ENCODE data around the gene RAB17. TPM values are rescaled to one million over a fixed set of nuclear protein-coding genes. Genes with fewer than 3 reads are reported as not detected.

RAB17 gene
- total and polyA plus RNA-seq, 3 experiments from 2014 or later: not detected

DNA sequence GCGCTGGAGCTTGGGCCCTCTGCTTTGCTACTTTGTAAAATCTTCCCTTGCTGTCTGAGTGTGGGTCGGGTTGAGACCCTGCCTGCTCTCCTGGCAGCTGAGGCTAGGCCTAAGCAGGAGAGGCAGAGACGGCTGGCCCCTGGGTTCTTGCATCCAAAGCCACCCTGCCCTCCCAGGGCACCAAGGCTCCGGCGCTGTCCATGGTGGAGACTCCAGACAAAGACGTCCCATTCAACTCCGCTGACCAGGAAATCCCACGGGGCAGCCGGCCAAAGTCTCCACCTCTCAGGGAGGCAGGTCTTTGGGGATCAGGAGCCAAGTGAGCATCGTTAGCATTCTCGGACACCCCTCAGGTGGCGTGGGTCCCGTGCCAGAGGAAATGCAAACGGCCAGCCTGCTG, 26.7 kb downstream of the RAB17 start:
- CTCF ChIA-PET: no interaction called here

DNA sequence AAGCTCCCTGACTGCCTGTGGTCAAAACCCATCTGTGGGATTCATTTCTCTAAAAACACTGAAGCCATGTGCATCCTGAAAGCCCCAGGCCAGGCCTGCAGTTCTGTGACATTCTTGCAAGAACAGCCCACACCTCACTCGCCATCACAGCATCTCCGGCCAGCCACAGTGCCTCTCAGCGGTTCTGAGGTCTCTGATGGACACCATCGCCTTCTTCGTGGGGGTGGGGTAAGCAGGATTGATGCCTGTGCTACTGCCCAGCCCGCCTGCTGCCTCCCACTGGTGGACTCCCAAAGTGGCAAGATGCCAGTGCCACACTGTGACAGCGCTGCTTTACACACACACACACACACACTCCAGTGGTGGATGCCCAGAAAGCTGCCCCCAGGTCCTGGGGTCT, 29.3 kb downstream of the RAB17 start:
- Histone ChIP-seq H3K27me3 (ENCODE audit: insufficient read depth, low read length, poor library complexity, severe bottlenecking) (no peaks in the 10 kb centered on the region), H3K27ac (ENCODE audit: low read depth, low read length) (no peak overlapping the region), H3K4me1 (ENCODE audit: insufficient read depth, low read length) (no peaks in the 10 kb centered on the region), H3K36me3 (ENCODE audit: insufficient read depth, low read length) (no peaks in the 10 kb centered on the region), H3K9me3 (ENCODE audit: low read length) (no peaks in the 10 kb centered on the region), H3K4me3 (ENCODE audit: low read length) (no peak overlapping the region)
- Mint-ChIP-seq H3K4me3 (no peak overlapping the region), H3K9me3 (peaks cover 0 to 8% (median 2%) of the 10 kb centered on the region in 5 donors), H3K36me3 (peaks cover 0 to under 1% (median 0%) of the 10 kb centered on the region in 3 donors), H3K4me1 (peaks cover 6 to 10% (median 8%) of the 10 kb centered on the region in 3 donors), H3K27me3 (peaks cover 10 to 38% of the 10 kb centered on the region in 2 donors), H3K27ac (no peak overlapping the region)
- CTCF ChIA-PET: interaction anchor here (1.3 to 2.1 kb wide), 2 partner anchors 11 kb away, joined by 3 to 10 read pairs; no protein-coding TSS in a partner anchor
- no peak for DNase-seq
- POLR2A ChIA-PET: no interaction called here

More for the DNA sequence above, 26.7 kb downstream of the RAB17 start:
- no peak overlapping the region for H3K27ac ChIP-seq (ENCODE audit: low read depth, low read length)
- no peaks in the 10 kb centered on the region for H3K27me3 ChIP-seq (ENCODE audit: insufficient read depth, low read length, poor library complexity, severe bottlenecking)
- peaks cover 7 to 29% of the 10 kb centered on the region in 2 donors for H3K27me3 Mint-ChIP-seq
- no peak overlapping the region for H3K4me3 ChIP-seq (ENCODE audit: low read length)
- H3K4me1 ChIP-seq (ENCODE audit: insufficient read depth, low read length): no peaks in the 10 kb centered on the region
- POLR2A ChIA-PET: no interaction called here
- no peaks in the 10 kb centered on the region for H3K9me3 ChIP-seq (ENCODE audit: low read length)
- H3K27ac Mint-ChIP-seq: no peak overlapping the region
- H3K9me3 Mint-ChIP-seq: peaks cover 0 to 2% (median 0%) of the 10 kb centered on the region in 5 donors
- no peaks in the 10 kb centered on the region for H3K36me3 ChIP-seq (ENCODE audit: insufficient read depth, low read length)
- no peak overlapping the region for H3K4me3 Mint-ChIP-seq
- H3K36me3 Mint-ChIP-seq: no peaks in the 10 kb centered on the region
- no peaks in the 10 kb centered on the region for H3K4me1 Mint-ChIP-seq
- DNase-seq: no peak

DNA sequence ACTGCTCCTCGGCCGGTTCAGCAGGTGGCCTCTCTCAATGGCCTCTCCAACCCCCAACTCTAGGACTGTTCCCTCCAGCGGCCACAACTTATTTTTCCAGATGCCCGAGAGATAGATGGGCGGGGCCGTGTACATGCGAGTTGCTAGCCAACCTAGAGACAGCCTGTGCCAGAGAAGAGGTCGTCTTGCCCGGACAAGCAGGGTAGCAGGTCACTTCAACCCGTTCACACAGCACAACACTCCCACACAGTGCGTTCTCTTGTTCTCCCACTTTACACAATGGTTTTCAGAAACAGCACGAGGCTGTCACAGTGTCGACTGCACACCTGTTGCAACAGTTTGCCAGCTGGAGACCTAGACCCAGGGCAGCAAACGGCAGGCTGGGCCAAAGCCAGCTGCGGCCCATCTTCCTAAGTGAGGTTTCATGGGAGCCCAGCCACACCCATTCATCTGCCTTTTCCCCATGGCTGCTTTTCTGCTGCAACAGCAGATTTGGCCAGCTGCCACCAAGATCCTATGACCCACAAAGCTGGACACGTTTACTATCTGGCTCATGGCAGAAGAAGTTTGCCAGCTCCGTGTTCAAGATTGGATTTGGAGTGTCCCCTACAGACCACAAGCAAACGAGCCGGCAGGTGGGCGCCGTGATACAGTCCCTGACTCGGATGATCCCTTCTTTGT, 31.4 kb downstream of the RAB17 start:
- Histone ChIP-seq H3K4me1 (ENCODE audit: insufficient read depth, low read length) (no peaks in the 10 kb centered on the region), H3K36me3 (ENCODE audit: insufficient read depth, low read length) (no peaks in the 10 kb centered on the region), H3K4me3 (ENCODE audit: low read length) (no peak overlapping the region), H3K27ac (ENCODE audit: low read depth, low read length) (no peak overlapping the region), H3K9me3 (ENCODE audit: low read length) (peaks cover 4% of the 10 kb centered on the region), H3K27me3 (ENCODE audit: insufficient read depth, low read length, poor library complexity, severe bottlenecking) (no peaks in the 10 kb centered on the region)
- Mint-ChIP-seq H3K4me3 (no peak overlapping the region), H3K36me3 (peaks cover 0 to 4% (median 0%) of the 10 kb centered on the region in 3 donors), H3K27ac (no peak overlapping the region), H3K4me1 (peaks cover 6 to 10% (median 8%) of the 10 kb centered on the region in 3 donors), H3K27me3 (peaks cover 10 to 45% of the 10 kb centered on the region in 2 donors), H3K9me3 (peaks cover 4 to 19% (median 10%) of the 10 kb centered on the region in 5 donors)
- POLR2A ChIA-PET: no interaction called here
- CTCF ChIA-PET: interaction anchor here (2.7 kb wide), 1 partner anchor 13 kb away, joined by 6 read pairs; no protein-coding TSS in a partner anchor
- DNase-seq: peak in 1 of 5 donors; percentile 17

DNA sequence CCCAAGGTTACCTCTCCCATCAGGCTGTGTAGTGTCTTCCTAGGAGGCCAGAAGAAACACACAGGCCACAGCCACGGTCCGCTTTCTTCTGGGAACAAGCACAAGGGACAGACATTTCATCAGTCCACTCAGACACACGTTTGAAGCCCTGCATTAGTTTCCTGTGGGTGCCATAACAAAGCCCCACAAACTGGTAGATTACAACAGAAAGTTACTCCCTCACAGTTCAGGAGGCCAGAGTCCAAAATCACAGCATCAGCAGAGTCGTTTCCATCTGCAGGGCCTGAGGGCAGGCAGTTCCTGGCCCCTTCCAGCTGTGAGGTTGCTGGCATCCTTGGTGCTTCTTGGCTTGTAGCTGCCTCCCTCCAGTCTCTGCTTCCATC, 32.9 kb downstream of the RAB17 start:
- Histone ChIP-seq H3K27ac (ENCODE audit: low read depth, low read length) (no peak overlapping the region), H3K4me1 (ENCODE audit: insufficient read depth, low read length) (no peaks in the 10 kb centered on the region), H3K27me3 (ENCODE audit: insufficient read depth, low read length, poor library complexity, severe bottlenecking) (no peaks in the 10 kb centered on the region), H3K4me3 (ENCODE audit: low read length) (no peak overlapping the region), H3K36me3 (ENCODE audit: insufficient read depth, low read length) (no peaks in the 10 kb centered on the region), H3K9me3 (ENCODE audit: low read length) (peaks cover 4% of the 10 kb centered on the region)
- CTCF ChIA-PET: interaction anchor here (2.7 kb wide), 1 partner anchor 15 kb away, joined by 6 read pairs; no protein-coding TSS in a partner anchor
- Mint-ChIP-seq H3K4me3 (no peak overlapping the region), H3K36me3 (peaks cover 0 to 4% (median 0%) of the 10 kb centered on the region in 3 donors), H3K9me3 (peaks cover 4 to 24% (median 11%) of the 10 kb centered on the region in 5 donors), H3K27ac (no peak overlapping the region), H3K4me1 (peaks cover 6 to 10% (median 8%) of the 10 kb centered on the region in 3 donors), H3K27me3 (peaks cover 13 to 47% of the 10 kb centered on the region in 2 donors)
- DNase-seq: no peak
- POLR2A ChIA-PET: no interaction called here

DNA sequence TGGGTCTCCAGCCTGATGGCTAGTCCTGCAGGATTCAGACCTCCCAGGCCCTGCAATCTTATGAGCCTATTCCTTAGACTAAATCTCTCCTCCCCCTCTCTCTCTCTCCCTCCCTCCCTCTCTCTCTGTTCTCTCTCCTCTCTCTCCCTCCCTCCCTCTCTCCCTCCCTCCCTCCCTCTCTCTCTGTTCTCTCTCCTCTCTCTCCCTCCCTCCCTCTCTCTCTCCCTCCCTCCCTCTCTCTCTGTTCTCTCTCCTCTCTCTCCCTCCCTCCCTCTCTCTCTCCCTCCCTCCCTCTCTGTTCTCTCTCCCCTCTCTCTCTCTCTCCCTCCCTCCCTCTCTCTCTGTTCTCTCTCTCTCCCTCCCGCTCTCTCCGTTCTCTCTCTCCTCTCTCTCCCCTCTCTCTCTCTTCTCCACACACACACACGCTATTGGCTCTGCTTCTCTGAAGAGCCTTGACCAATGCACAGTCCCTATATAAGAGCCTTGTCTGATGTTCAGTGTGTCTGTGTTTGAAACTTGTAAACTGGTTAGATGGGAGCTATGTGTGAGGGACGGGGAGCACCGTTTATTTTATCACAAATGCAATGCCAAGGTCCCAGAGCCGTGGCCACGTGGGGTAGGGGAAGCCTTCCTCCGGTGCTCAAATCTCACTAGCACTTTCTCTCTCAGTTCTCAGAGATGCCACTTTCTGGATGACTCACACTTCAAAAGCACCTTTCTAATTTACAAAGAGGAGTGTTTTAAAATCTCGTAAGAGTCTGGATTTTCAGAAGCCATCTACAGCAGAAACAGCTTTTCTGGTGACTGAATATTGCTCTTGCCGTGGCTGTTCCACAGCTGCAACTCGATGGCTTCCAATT, 33.5 kb downstream of the RAB17 start:
- H3K27me3 ChIP-seq (ENCODE audit: insufficient read depth, low read length, poor library complexity, severe bottlenecking): no peaks in the 10 kb centered on the region
- POLR2A ChIA-PET: no interaction called here
- peaks cover 6 to 10% (median 8%) of the 10 kb centered on the region in 3 donors for H3K4me1 Mint-ChIP-seq
- peak overlapping the region in 1 of 7 donors; percentile 6 for H3K4me3 Mint-ChIP-seq
- DNase-seq: no peak
- CTCF ChIA-PET: interaction anchor here (1.4 to 2.7 kb wide), 2 partner anchors 15 kb away, joined by 3 to 6 read pairs; no protein-coding TSS in a partner anchor
- no peak overlapping the region for H3K4me3 ChIP-seq (ENCODE audit: low read length)
- peaks cover 4% of the 10 kb centered on the region for H3K9me3 ChIP-seq (ENCODE audit: low read length)
- H3K36me3 ChIP-seq (ENCODE audit: insufficient read depth, low read length): no peaks in the 10 kb centered on the region
- peaks cover 0 to 4% (median 0%) of the 10 kb centered on the region in 3 donors for H3K36me3 Mint-ChIP-seq
- peaks cover 13 to 45% of the 10 kb centered on the region in 2 donors for H3K27me3 Mint-ChIP-seq
- H3K27ac Mint-ChIP-seq: no peak overlapping the region
- H3K9me3 Mint-ChIP-seq: peaks cover 4 to 24% (median 11%) of the 10 kb centered on the region in 5 donors
- H3K27ac ChIP-seq (ENCODE audit: low read depth, low read length): no peak overlapping the region
- H3K4me1 ChIP-seq (ENCODE audit: insufficient read depth, low read length): no peaks in the 10 kb centered on the region

DNA sequence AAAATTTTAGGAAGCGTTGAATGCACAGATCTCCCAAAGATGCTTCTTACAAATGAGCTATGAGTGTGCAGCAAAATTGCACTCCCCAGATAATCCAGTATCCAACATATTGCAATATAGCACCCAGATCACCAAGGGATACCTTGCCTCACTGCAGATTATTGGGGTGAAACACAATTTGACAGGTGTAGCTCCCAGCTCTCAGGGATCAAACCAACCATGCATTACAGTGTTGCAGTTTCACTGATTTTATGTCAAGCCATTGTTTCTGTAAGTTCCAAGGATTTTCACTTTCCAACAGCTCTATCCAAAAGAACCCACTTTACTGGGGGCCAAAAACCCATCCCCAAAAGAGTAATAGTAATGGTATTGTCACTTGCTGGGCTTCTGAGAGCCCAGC, 35.0 kb downstream of the RAB17 start:
- ChIA-PET CTCF (interaction anchor here (1.2 to 1.4 kb wide), 2 partner anchors 10 to 14 kb away, joined by 3 to 4 read pairs; no protein-coding TSS in a partner anchor), POLR2A (no interaction called here)
- Mint-ChIP-seq H3K36me3 (peaks cover 0 to 4% (median 0%) of the 10 kb centered on the region in 3 donors), H3K9me3 (peaks cover 4 to 24% (median 13%) of the 10 kb centered on the region in 5 donors), H3K27me3 (peaks cover 13 to 45% of the 10 kb centered on the region in 2 donors), H3K4me3 (no peak overlapping the region), H3K4me1 (peaks cover 6 to 10% (median 8%) of the 10 kb centered on the region in 3 donors), H3K27ac (no peak overlapping the region)
- Histone ChIP-seq H3K36me3 (ENCODE audit: insufficient read depth, low read length) (no peaks in the 10 kb centered on the region), H3K4me3 (ENCODE audit: low read length) (no peak overlapping the region), H3K4me1 (ENCODE audit: insufficient read depth, low read length) (no peaks in the 10 kb centered on the region), H3K27me3 (ENCODE audit: insufficient read depth, low read length, poor library complexity, severe bottlenecking) (no peaks in the 10 kb centered on the region), H3K9me3 (ENCODE audit: low read length) (peaks cover 4% of the 10 kb centered on the region), H3K27ac (ENCODE audit: low read depth, low read length) (no peak overlapping the region)
- DNase-seq: no peak

DNA sequence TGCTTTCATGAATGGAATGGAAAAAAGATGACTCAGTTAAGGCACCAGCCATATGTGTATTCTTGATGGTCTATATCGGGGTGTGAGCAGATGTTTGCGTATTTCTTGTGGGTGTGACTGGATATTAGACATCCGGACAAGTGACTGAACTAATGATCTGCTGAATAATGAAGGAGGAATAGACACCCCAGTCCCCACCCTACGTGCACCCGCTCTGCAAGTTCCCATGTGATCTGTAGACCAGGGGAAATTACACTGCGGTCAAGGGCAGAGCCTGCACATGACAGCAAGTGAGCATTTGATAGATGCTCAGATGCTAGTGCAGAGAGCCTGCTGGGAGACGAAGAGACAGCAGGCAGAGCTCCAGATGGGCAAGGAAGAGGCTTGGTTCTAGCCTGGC, 36.6 kb downstream of the RAB17 start:
- H3K4me3 ChIP-seq (ENCODE audit: low read length): no peak overlapping the region
- H3K27ac Mint-ChIP-seq: no peak overlapping the region
- H3K27me3 ChIP-seq (ENCODE audit: insufficient read depth, low read length, poor library complexity, severe bottlenecking): no peaks in the 10 kb centered on the region
- H3K9me3 ChIP-seq (ENCODE audit: low read length): peaks cover 4% of the 10 kb centered on the region
- H3K4me3 Mint-ChIP-seq: no peak overlapping the region
- H3K36me3 ChIP-seq (ENCODE audit: insufficient read depth, low read length): no peaks in the 10 kb centered on the region
- H3K27me3 Mint-ChIP-seq: peaks cover 10 to 29% of the 10 kb centered on the region in 2 donors
- POLR2A ChIA-PET: no interaction called here
- peaks cover 6 to 10% (median 8%) of the 10 kb centered on the region in 3 donors for H3K4me1 Mint-ChIP-seq
- CTCF ChIA-PET: no interaction called here
- no peaks in the 10 kb centered on the region for H3K4me1 ChIP-seq (ENCODE audit: insufficient read depth, low read length)
- no peak overlapping the region for H3K27ac ChIP-seq (ENCODE audit: low read depth, low read length)
- H3K9me3 Mint-ChIP-seq: peaks cover 4 to 24% (median 13%) of the 10 kb centered on the region in 5 donors
- peaks cover 0 to 4% (median 0%) of the 10 kb centered on the region in 3 donors for H3K36me3 Mint-ChIP-seq
- DNase-seq: no peak

Data from CD8-positive, alpha-beta memory T cell (primary cell).